CD4-positive, alpha-beta T cell treated with Interleukin-1 beta for 1 hour (primary cell): ENCODE data around the gene PRRT3.

Source experiments
- DNase-seq, 2 donors: peaks; one replicate each; pipeline ENCODE4 v3.0.0-alpha.2; 2020 to 2022

The PRRT3 gene

GRCh38 chr3:9951962-9952805 lies at the start of gene PRRT3:
PRRT3 (minus strand) TSS chr3:9952408; CDS start chr3:9950115, 2,293 bp downstream.
- DNase-seq: peak; percentile 45 to 56

DNA sequence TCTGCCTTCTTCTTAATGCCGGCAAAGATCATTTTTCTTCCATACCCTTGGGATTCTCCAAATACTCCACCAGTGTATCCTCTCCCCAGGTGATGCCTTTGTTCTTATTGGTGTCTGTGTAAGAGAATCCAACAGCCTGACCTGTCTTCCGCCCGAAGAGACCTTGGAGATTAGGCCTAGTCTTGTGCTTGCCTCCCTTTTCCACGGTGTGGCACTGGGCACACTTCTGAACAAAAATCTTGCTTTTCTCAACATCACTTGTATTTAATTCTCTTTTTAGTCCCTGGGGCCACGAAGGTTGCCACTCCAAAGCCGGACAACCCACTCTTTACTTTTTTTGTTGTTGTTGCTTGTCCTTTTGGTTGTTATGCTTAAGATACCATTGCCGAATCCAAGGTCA lies 48.5 kb upstream of the PRRT3 start:
- DNase-seq: no peak

DNA sequence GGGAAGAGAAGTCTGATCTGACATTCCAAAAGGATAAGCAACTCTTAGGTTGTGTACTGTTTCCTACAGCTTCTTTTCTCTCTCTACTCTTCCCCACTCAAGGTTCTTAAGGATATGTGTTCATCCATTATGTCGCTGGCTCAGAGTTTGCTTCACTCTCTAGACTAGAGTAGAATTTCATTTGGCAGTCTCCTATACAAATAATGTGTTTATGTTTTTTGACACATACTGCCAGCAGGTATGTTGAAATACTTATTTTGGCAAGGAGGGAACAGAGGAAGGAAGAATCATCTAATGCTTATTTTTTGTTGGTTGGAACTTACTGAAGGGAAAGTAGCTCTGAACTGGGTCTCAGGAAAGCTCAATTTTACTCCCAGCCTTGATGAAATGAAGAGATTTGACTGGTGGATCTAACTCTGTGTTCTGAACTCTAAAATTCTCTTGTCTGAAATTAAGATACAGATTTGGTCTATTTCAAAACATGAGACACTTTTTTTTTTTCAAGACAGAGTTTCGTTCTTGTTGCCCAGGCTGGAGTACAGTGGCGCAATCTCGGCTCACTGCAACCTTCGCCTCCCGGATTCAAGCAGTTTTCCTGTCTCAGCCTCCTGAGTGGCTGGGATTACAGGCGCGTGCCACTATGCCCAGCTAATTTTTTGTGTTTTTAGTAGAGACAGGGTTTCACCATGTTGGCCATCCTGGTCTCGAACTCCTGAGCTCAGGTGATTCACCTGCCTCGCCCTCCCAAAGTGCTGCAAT lies 42.1 kb upstream of the PRRT3 start:
- no peak for DNase-seq

- no peak for DNase-seq
These were observed 34.1 kb upstream of the PRRT3 start for GRCh38 chr3:9986230-9986725.

DNA sequence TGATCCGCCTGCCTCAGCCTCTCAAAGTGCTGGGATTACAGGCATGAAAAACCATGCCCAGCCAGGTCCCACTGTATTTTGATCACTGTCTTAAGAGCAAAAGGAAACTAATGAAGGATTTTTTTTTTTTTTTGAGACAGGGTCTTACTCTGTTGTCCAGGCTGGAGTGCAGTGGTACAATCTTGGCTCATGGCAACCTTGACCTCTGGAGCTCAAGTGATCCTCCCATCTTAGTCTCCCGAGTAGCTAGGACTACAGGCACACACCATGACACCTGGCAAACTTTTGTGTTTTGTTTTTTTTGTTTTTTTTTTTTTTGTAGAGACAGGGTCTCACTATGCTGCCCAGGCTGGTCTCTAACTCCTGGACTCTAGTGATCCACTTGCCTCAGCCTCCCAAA lies 28.0 kb upstream of the PRRT3 start:
- DNase-seq: no peak

DNA sequence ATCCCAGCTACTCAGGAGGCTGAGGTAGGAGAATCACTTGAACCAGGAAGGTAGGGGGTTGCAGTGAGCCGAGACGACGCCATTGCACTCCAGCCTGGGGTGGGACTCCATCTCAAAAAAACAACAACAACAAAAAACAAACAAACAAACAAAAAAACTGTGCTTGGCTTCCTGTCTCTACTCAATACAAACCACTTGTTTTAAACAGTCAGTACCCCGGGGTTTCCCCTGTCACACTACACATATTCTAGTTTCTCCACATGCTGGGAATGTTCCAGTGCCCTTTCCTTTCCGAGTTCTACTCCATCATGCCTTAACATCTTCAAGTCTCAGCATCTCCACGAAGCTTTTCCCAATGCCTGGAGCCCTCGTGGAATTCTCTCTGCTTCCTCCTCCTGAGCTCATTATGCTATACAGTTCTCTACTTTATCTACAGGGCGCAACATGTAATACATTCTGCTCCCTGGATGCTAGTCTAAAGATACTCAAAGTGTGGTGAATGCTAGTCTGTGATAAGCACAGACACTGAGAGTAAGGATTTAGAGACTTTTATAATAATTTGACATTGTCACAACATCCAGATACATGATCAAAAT lies 26.6 kb upstream of the PRRT3 start:
- no peak for DNase-seq

- DNase-seq: peak in 1 of 2 donors; percentile 58
These were observed 24.8 kb upstream of the PRRT3 start for GRCh38 chr3:9976721-9977709.

DNA sequence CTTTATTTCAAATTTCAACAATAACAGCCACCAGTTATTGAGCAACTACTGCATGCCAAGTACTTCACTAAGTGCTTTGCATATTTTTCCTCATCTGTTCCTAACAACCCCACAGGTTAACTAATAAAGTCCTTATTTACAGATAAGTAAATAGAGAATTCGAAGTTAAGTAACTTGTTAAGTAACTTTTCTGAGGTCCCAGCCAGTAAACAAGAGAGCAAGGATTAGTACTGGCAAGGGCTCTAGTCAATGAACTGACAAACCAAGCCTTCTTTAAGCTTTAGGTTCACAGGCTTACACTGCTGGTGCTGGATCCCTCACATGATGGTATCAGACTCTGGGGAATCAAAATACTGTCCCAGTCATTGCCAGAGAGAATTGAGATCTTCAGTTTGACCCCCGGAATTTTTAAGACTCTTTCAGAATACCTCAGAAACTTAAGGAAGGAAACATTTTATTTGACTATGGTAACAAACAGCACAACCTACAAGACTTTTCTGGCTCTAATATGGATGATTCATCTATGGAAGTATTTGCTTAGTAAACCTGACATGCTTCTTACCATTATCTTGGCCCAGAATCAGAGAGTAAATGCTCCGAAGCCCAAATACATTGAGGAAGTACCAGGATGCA lies 17.9 kb upstream of the PRRT3 start:
- no peak for DNase-seq

DNA sequence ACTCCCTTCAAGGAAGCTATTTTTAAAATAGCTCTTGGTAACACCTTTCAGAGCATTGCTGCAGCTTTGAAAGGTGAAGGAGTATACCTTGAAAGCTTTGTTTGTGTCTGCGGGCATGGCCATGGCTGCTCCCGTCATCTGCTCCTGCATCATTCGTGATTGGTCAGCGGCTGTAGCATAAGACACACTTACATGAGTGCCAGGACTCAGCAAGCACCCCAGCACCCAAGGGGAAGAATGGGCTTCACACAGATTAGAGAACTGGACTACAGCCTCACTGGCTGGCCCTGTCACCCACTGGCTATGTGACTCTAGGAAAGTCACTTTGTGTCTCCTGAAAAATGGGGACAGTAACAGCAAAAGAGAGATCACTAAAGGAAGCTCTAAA lies 17.4 kb upstream of the PRRT3 start:
- no peak for DNase-seq

DNA sequence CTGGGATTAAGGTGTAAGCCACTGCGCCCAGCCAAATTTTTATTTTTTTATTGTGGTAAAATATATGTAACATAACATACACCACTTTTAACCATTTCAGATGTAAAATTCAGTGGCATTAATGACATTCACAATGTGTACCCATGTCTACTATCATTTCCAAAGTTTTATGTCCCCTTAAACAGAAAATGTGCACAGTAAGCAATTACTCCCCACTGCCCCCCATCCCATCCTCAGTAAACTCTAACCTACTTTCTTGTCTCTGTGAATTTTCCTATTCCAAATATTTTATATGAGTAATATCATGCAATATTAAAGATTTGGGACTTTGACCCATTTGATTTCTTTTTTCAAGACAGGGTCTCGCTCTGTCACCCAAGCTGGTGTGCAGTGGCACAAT lies 14.6 kb upstream of the PRRT3 start:
- no peak for DNase-seq

DNA sequence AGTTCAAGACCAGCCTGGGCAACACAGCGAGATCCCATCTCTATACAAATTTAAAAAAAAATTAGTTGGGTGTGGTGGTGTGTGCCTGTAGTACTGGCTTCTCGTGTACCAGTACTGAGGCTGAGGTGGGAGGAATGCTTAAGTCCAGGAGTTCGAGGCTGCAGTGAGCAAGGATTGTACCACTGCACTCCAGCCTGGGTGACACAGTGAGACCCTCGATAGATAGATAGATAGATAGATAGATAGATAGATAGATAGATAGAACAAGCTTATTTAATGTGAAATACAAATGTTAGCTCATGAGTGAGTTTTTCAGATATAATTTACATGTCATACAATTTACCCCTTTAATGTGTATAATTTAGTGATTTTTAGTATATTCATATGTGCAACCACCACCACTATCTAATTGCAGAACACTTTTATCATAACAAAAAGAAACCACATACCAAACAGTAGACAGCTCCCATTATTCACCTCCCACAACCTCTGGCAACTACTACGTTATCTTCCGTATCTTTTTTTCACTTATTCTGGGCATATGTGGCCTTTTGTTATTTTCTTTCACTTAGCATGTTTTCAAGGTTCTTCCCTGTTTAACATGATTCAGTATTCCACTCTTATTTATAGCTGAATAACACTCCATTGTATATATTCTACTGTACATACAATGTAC lies 13.1 kb upstream of the PRRT3 start:
- DNase-seq: no peak

DNA sequence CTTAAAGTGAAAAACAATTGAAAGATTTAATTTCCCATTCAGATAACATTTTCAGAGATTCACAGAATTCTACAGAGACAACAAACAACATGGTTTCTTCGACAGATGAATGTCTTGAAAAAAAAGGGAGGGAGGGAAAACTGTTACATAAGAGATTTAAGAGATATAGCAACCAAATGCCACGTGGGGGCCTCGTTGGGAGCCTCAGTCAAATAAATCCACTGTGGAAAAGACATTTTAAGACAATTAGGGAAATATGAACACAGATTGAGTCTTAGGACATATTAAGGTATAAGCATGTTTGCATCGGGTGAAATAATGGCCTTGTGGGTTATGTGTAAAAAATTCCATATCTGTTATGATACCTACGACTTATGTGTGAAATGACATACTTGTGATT lies 5.0 kb upstream of the PRRT3 start:
- DNase-seq: no peak

- no peak for DNase-seq
These were observed 3.6 kb upstream of the PRRT3 start for GRCh38 chr3:9955611-9956352.

GRCh38 chr3:9955067-9955502 lies 2.9 kb upstream of the PRRT3 start:
- no peak for DNase-seq

DNA sequence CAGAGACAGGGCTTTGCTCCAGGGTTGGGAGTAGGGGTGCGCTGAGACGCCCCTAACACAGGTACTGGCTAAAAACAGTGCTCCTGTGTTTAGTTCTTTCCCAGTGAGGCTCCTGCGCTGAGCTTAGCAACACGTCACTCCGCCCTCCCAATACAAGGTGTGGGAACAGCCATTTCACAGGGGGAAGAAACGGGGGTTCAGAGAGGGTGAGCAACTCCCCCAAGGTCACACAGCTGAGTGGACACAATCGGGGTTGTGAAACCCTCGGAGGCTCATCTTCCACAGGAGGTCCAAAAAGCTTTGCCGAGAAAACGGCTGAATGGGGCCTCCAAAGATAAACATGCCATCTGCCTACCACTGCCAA lies 628 bp downstream of the PRRT3 start:
- DNase-seq: no peak

DNA sequence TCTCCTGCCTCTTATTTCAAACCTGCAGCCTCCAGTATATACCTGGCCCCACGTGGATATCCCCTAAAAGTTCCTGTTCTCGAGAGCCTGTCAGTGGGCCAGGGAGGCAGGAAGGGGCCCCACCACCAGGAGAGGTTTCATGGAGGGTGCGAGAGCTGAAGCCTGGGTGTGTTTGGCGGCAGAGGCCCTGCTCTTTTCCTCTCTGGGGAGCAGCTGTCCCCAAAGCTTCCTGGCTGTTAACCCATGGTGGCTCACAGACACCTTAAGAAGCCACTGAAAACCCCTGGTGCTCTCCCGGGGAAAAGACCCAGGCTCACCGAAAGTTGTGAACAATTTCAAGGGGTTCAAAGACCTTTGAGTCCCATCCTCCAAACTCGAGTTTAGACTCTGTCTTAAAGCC lies 1.1 kb downstream of the PRRT3 start:
- no peak for DNase-seq

DNA sequence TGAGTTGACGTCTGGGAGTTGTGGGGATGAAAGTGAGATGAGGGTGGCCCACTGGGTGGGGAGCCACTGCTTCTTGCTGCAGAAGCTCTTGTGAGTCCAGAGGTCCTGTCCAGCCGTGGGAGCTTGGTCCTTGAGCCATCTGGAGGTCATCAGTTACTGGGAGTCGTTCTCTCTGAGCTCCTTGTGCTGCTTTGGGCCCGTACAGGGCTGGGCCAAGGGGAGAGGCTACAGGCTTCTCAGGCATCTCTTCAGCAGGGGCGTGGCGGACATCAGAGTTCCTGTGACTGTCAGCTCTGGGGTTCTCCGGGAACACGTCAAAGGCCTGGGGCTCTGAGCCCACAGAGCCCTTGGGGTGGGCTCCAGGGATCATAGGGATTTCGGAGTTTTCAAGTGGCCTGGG lies 2.6 kb downstream of the PRRT3 start:
- no peak for DNase-seq

DNA sequence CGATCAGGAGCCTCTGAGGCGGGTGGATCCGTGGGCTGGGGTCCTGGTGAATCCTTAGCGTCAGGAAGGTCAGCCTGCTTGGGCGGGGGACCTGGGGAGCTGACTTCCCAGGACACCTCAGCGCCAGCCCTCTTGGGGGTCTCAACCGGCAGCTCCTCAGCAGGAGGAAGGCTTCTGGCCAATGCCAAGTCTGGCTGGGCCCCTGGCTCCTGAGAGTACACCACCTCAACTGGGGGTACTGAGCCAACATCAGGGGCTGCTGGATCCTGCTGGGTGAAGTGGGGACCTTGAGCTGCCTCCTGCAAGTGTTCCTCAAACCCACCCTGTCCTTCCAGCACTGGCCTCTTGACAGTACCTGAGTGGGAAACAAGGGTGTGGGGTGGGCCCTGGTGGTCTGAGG lies 3.1 kb downstream of the PRRT3 start:
- no peak for DNase-seq

DNA sequence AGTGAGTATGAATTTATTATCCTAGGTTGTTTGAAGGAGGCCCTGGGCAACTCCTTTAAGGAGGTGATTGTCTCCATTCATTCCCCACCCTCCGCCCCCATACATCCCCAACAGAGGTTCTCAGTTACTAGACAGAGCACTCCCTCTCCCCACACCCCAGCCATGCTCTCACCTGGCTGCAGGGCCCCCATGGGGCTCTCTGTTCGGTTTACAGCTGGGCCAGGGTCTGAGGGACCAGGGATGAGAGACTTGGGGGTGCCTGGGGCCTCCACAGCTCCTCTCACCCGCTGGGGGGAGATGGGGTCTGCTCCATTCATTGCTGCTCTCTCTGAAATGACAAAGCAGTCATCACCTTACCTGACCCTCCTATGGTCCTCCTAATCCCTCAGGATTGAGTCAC lies 3.6 kb downstream of the PRRT3 start:
- DNase-seq: no peak
